Mesendoderm (in vitro differentiated cells): Measurements from ENCODE around the gene ATOH8.

Source experiments
- DNase-seq: peaks from one replicate; pipeline ENCODE4 v3.0.0; 2013
- H2AK5ac ChIP-seq: 2 replicates; pipeline ENCODE4 v1.6.1; 2013; ENCODE audit warnings: low read length, inconsistent platforms
- H2BK120ac ChIP-seq: 2 replicates; pipeline ENCODE4 v1.6.1; 2013; ENCODE audit warnings: low read depth, mild to moderate bottlenecking, low read length, moderate library complexity, mixed read lengths
- H2BK15ac ChIP-seq: replicated peaks from 2 replicates; pipeline ENCODE4 v1.6.1; 2013; ENCODE audit warnings: low read depth, mild to moderate bottlenecking, moderate library complexity
- H2BK5ac ChIP-seq: 2 replicates; pipeline ENCODE4 v1.6.1; 2013; ENCODE audit warnings: low read length, inconsistent platforms
- H3K18ac ChIP-seq: 2 replicates; pipeline ENCODE4 v1.6.1; 2013; ENCODE audit warnings: mild to moderate bottlenecking, low read length, mixed read lengths
- H3K23ac ChIP-seq: one replicate; pipeline ENCODE4 v1.6.1; 2013; ENCODE audit warnings: low read length
- H3K27ac ChIP-seq: 2 replicates; pipeline ENCODE4 v1.5.1; 2013; ENCODE audit warnings: low read depth, mild to moderate bottlenecking, inconsistent platforms, low read length, moderate library complexity
- H3K27me3 ChIP-seq: 2 replicates; pipeline ENCODE4 v1.6.1; 2013; ENCODE audit warnings: low read length, control low read depth, mild to moderate bottlenecking, inconsistent platforms; ENCODE audit not compliant: insufficient read depth, poor library complexity
- H3K36me3 ChIP-seq: 2 replicates; pipeline ENCODE4 v1.6.1; 2013; ENCODE audit warnings: low read length, inconsistent platforms; ENCODE audit not compliant: control insufficient read depth, insufficient read depth
- H3K4ac ChIP-seq: one replicate; pipeline ENCODE4 v1.6.1; 2013; ENCODE audit warnings: low read depth, mild to moderate bottlenecking, low read length, moderate library complexity
- H3K4me1 ChIP-seq: 2 replicates; pipeline ENCODE4 v1.6.1; 2013; ENCODE audit warnings: low read depth, low read length, inconsistent platforms; ENCODE audit not compliant: control insufficient read depth
- H3K4me2 ChIP-seq: 2 replicates; pipeline ENCODE4 v1.6.1; 2013; ENCODE audit warnings: low read length
- H3K4me3 ChIP-seq: 2 replicates; pipeline ENCODE4 v1.5.1; 2013; ENCODE audit warnings: mild to moderate bottlenecking, low read length
- H3K56ac ChIP-seq: one replicate; pipeline ENCODE4 v1.6.1; 2013; ENCODE audit warnings: low read length
- H3K79me1 ChIP-seq: 2 replicates; pipeline ENCODE4 v1.6.1; 2013; ENCODE audit warnings: low read length, inconsistent platforms
- H3K79me2 ChIP-seq: 2 replicates; pipeline ENCODE4 v1.6.1; 2013; ENCODE audit warnings: mild to moderate bottlenecking, low read length; ENCODE audit not compliant: control insufficient read depth, insufficient read depth
- H3K9ac ChIP-seq: 2 replicates; pipeline ENCODE4 v1.6.1; 2013; ENCODE audit warnings: low read length, inconsistent platforms
- H4K5ac ChIP-seq: one replicate; pipeline ENCODE4 v1.6.1; 2013; ENCODE audit warnings: low read length
- H4K8ac ChIP-seq: one replicate; pipeline ENCODE4 v1.6.1; 2013; ENCODE audit warnings: low read depth, mild to moderate bottlenecking, control low read depth, low read length, moderate library complexity
- WGBS: extraction: QIAGEN DNeasy Blood & Tissue Kit; methylation state at CpG from one replicate; pipeline ENCODE4 v1.1.7; 2013; ENCODE audit warnings: low lambda C conversion rate, missing lambda C conversion rate; ENCODE audit not compliant: insufficient coverage; ENCODE audit errors: extremely low coverage; 5-methylcytosine and 5-hydroxymethylcytosine counted together

ATOH8 gene

DNA sequence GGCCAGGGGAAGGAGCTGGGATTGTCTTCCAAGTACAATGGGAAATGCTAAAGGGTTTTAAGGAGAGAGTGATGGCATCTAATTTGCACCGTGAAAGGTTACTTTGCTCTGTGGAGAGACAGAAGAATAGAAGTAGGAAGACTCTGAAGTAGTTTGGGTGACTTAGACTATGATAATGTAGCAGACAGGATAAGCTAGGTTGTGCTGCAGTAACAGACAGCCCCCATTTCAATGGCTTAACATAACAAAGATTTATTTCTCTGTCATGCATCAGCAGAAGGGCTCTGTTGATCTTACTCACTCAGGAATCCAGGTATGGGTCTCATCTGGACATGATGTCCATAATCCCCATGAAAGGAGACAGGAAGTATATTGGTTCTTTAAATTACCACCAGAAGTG lies 33.3 kb upstream of the ATOH8 start:
- no peak overlapping the region for H3K4me3 ChIP-seq
- no peak overlapping the region for H4K8ac ChIP-seq
- H3K79me1 ChIP-seq, result no peaks in the 10 kb centered on the region
- no peaks in the 10 kb centered on the region for H3K27me3 ChIP-seq
- H2AK5ac ChIP-seq, result no peak overlapping the region
- no peak overlapping the region for H2BK120ac ChIP-seq
- no peak for DNase-seq
- H3K56ac ChIP-seq, result no peak overlapping the region
- no peak overlapping the region for H3K4ac ChIP-seq
- H2BK5ac ChIP-seq, result no peak overlapping the region
- no peak overlapping the region for H3K4me2 ChIP-seq
- H3K18ac ChIP-seq, result no peak overlapping the region
- H3K36me3 ChIP-seq, result no peaks in the 10 kb centered on the region
- H3K27ac ChIP-seq, result no peak overlapping the region
- H3K79me2 ChIP-seq, result no peaks in the 10 kb centered on the region
- peaks cover 1% of the 10 kb centered on the region for H3K4me1 ChIP-seq
- WGBS, result no CpG with 5 or more reads among the region's 1 CpG
- H2BK15ac ChIP-seq, result no peak overlapping the region
- H3K9ac ChIP-seq, result no peak overlapping the region
- H4K5ac ChIP-seq, result no peak overlapping the region
- no peak overlapping the region for H3K23ac ChIP-seq

DNA sequence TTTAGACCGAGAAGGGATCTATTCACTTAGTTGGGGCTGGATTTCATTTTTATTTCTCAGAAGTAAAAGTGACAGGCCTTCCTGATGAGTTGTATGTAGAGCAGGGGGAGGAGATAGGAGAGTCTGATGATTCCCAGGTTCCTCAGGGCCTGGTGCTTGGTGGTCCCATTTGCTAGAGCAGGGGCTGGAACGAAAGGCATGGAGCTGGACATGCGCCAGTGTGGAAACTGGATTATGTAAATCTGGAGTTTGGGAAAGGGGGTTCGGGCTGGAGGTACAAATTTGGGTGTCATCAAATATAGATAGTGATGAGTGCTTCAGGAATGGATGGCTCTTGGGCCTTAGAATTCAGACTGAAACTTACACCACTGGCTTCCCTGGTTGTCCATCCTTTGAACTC lies 32.1 kb upstream of the ATOH8 start:
- Histone ChIP-seq H3K23ac (no peak overlapping the region), H3K56ac (no peak overlapping the region), H2BK5ac (no peak overlapping the region), H2BK15ac (no peak overlapping the region), H3K36me3 (no peaks in the 10 kb centered on the region), H3K79me1 (no peaks in the 10 kb centered on the region), H2BK120ac (no peak overlapping the region), H4K8ac (no peak overlapping the region), H4K5ac (no peak overlapping the region), H3K4me2 (no peak overlapping the region), H3K27ac (no peak overlapping the region), H3K27me3 (no peaks in the 10 kb centered on the region), H2AK5ac (no peak overlapping the region), H3K79me2 (no peaks in the 10 kb centered on the region), H3K18ac (no peak overlapping the region), H3K4ac (no peak overlapping the region), H3K4me3 (no peak overlapping the region), H3K9ac (no peak overlapping the region), H3K4me1 (peaks cover 1% of the 10 kb centered on the region)
- WGBS, result no CpG with 5 or more reads among the region's 4 CpGs
- no peak for DNase-seq

DNA sequence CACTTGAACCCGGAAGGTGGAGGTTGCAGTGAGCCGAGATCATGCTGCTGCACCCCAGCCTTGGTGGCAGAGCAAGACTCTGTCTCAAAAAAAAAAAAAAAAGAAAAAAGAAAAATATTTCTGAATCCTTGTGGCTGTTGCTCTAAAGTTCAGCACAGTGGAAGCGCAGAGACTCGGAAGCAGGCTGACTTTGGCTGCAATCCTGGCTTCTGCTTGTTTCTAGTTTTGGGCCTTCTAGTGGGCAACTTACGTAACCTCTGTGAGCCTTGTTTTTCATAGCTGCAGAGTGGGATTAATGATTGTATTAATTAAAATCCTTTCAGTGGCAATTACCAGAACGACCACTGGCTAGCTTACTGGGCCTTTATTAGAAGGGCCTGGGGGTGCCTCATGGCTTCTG lies 31.3 kb upstream of the ATOH8 start:
- Histone ChIP-seq H3K56ac (no peak overlapping the region), H2AK5ac (no peak overlapping the region)
- WGBS, result no CpG with 5 or more reads among the region's 6 CpGs

GRCh38 chr2:85723707-85724360 lies 30.0 kb upstream of the ATOH8 start:
- no peaks in the 10 kb centered on the region for H3K36me3 ChIP-seq
- no peak overlapping the region for H3K4ac ChIP-seq
- no peak overlapping the region for H2BK5ac ChIP-seq
- no peak overlapping the region for H3K56ac ChIP-seq
- no peaks in the 10 kb centered on the region for H3K4me1 ChIP-seq
- no peaks in the 10 kb centered on the region for H3K79me1 ChIP-seq
- no peak overlapping the region for H3K18ac ChIP-seq
- no peak overlapping the region for H3K27ac ChIP-seq
- no peak overlapping the region for H2BK120ac ChIP-seq
- H3K4me2 ChIP-seq, result no peak overlapping the region
- H3K9ac ChIP-seq, result no peak overlapping the region
- no peak overlapping the region for H4K8ac ChIP-seq
- H3K27me3 ChIP-seq, result no peaks in the 10 kb centered on the region
- H3K4me3 ChIP-seq, result no peak overlapping the region
- no peaks in the 10 kb centered on the region for H3K79me2 ChIP-seq
- no peak for DNase-seq
- no CpG with 5 or more reads among the region's 2 CpGs for WGBS
- no peak overlapping the region for H2AK5ac ChIP-seq
- H2BK15ac ChIP-seq, result no peak overlapping the region
- H3K23ac ChIP-seq, result no peak overlapping the region
- no peak overlapping the region for H4K5ac ChIP-seq

More for the DNA sequence above, 31.3 kb upstream of the ATOH8 start:
- H3K23ac ChIP-seq, result no peak overlapping the region
- H3K79me1 ChIP-seq, result no peaks in the 10 kb centered on the region
- no peak overlapping the region for H3K4me2 ChIP-seq
- no peaks in the 10 kb centered on the region for H3K27me3 ChIP-seq
- no peak overlapping the region for H4K5ac ChIP-seq
- no peak overlapping the region for H3K4me3 ChIP-seq
- H2BK15ac ChIP-seq, result no peak overlapping the region
- H3K36me3 ChIP-seq, result no peaks in the 10 kb centered on the region
- H3K9ac ChIP-seq, result no peak overlapping the region
- no peak overlapping the region for H3K18ac ChIP-seq
- no peak for DNase-seq
- H2BK120ac ChIP-seq, result no peak overlapping the region
- H3K27ac ChIP-seq, result no peak overlapping the region
- no peaks in the 10 kb centered on the region for H3K79me2 ChIP-seq
- H3K4ac ChIP-seq, result no peak overlapping the region
- H2BK5ac ChIP-seq, result no peak overlapping the region
- H3K4me1 ChIP-seq, result peaks cover under 1% of the 10 kb centered on the region
- H4K8ac ChIP-seq, result no peak overlapping the region

DNA sequence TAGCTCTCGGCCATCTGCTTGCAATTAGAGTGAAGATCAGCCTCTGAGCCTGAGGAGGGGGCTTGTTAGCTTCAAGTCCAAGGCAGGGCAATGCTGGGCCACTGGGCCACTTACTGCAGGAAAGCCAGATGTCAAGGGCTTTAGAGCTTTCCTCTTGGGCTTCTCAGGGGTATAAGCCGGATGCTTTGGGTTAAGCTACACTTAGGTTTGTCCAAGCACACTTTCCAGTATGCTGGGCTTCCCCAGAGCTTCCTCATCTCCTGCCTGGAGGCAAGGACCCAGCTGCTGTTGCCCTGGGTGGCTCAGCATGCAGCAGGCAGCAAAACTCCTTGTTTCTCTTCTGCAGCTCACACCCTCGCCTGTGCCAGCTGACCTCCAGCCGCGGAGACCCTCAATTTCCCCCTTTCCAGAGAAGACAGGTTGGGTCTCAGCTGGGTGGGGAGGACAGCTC lies 29.0 kb upstream of the ATOH8 start:
- H3K79me1 ChIP-seq, result no peaks in the 10 kb centered on the region
- no peak for DNase-seq
- H3K23ac ChIP-seq, result no peak overlapping the region
- H3K4me2 ChIP-seq, result no peak overlapping the region
- no peak overlapping the region for H2AK5ac ChIP-seq
- H2BK5ac ChIP-seq, result no peak overlapping the region
- no peak overlapping the region for H3K4me3 ChIP-seq
- no peak overlapping the region for H4K5ac ChIP-seq
- H3K79me2 ChIP-seq, result no peaks in the 10 kb centered on the region
- H2BK120ac ChIP-seq, result no peak overlapping the region
- H3K56ac ChIP-seq, result no peak overlapping the region
- no peak overlapping the region for H3K18ac ChIP-seq
- no peak overlapping the region for H2BK15ac ChIP-seq
- no peaks in the 10 kb centered on the region for H3K27me3 ChIP-seq
- no peaks in the 10 kb centered on the region for H3K4me1 ChIP-seq
- WGBS, result no CpG with 5 or more reads among the region's 5 CpGs
- H3K36me3 ChIP-seq, result no peaks in the 10 kb centered on the region
- no peak overlapping the region for H3K4ac ChIP-seq
- no peak overlapping the region for H3K9ac ChIP-seq
- H4K8ac ChIP-seq, result no peak overlapping the region
- no peak overlapping the region for H3K27ac ChIP-seq

GRCh38 chr2:85725451-85725850 lies 28.3 kb upstream of the ATOH8 start:
- H3K79me2 ChIP-seq, result no peaks in the 10 kb centered on the region
- WGBS, result no CpG with 5 or more reads among the region's 2 CpGs
- DNase-seq, result no peak
- H3K4ac ChIP-seq, result no peak overlapping the region
- H4K5ac ChIP-seq, result no peak overlapping the region
- no peak overlapping the region for H3K4me2 ChIP-seq
- H3K79me1 ChIP-seq, result no peaks in the 10 kb centered on the region
- no peak overlapping the region for H2AK5ac ChIP-seq
- H3K9ac ChIP-seq, result no peak overlapping the region
- H2BK5ac ChIP-seq, result no peak overlapping the region
- H4K8ac ChIP-seq, result no peak overlapping the region
- no peaks in the 10 kb centered on the region for H3K36me3 ChIP-seq
- no peak overlapping the region for H2BK15ac ChIP-seq
- no peak overlapping the region for H3K4me3 ChIP-seq
- H3K23ac ChIP-seq, result no peak overlapping the region
- H3K27ac ChIP-seq, result no peak overlapping the region
- no peak overlapping the region for H3K18ac ChIP-seq
- H2BK120ac ChIP-seq, result no peak overlapping the region
- H3K4me1 ChIP-seq, result no peaks in the 10 kb centered on the region
- H3K56ac ChIP-seq, result no peak overlapping the region
- no peaks in the 10 kb centered on the region for H3K27me3 ChIP-seq
